ENCODE data around the gene ACACA.

The ACACA gene

DNA sequence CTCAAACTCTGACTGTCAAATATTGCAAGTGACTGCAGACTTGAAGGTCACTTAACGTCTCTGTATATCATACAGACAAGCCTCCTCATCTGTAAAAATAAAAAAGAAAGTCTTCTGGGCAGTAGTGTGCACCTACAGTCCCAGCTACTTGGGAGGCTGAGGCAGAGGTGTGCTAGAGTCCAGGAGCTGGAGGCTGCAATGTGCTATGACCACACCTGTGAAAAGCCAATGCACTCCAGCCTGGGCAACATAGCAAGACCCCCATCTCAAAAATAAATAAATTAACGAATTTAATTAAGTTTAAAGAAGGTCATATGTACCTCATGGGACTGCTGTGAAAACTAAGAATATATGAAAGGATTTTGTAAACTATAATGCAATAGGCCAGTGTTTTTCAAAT, 65.8 kb downstream of the ACACA start:
- TF ChIP-seq, protein P1, sequence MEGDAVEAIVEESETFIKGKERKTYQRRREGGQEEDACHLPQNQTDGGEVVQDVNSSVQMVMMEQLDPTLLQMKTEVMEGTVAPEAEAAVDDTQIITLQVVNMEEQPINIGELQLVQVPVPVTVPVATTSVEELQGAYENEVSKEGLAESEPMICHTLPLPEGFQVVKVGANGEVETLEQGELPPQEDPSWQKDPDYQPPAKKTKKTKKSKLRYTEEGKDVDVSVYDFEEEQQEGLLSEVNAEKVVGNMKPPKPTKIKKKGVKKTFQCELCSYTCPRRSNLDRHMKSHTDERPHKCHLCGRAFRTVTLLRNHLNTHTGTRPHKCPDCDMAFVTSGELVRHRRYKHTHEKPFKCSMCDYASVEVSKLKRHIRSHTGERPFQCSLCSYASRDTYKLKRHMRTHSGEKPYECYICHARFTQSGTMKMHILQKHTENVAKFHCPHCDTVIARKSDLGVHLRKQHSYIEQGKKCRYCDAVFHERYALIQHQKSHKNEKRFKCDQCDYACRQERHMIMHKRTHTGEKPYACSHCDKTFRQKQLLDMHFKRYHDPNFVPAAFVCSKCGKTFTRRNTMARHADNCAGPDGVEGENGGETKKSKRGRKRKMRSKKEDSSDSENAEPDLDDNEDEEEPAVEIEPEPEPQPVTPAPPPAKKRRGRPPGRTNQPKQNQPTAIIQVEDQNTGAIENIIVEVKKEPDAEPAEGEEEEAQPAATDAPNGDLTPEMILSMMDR (conservative IDR thresholded peaks at IDR 0.05), result no peak
- no peak for TF ChIP-seq ZFX (IDR thresholded peaks at IDR 0.05)
- H3K27ac ChIP-seq, result no peak overlapping the region

DNA sequence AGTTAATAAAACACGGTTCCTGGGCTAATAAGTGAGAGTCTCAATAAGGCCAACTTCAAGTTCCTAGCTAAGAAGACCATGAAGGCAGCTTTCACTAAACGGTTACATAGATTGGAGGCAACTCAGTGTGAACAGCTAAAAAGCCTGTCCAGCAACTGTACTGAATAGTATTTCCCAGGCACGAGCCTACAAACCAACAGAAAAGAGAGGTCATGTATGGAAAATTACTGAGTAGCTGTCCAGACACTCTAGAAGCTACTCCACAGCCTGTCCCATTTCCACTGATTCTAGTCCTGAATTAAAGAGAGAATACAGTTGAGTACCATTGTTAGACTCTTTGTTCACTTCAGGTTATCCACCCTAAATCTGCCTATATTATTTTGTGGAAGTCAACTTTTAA, 67.3 kb downstream of the ACACA start:
- no peak overlapping the region for H3K27ac ChIP-seq
- TF ChIP-seq, protein P1 (conservative IDR thresholded peaks at IDR 0.05), result no peak

DNA sequence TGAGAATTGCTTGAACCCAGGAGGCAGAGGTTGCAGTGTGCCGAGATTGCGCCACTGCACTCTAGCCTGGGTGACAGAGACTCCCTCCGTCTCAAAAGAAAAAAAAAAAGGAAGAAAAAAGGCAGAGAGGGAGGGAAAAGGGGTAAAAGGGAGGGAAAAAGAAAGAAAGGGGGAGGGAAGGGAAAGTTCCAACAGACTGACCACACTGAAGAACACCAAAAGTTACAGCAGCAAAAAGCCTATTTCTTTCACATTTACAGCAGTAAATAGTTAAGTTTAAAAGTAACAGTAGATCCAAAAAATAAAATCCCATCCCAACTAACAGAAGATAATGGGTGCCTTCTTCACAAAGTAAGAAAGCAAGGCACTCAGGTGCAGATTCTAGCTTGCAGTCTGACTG, 67.8 kb downstream of the ACACA start:
- TF ChIP-seq, protein P1 (conservative IDR thresholded peaks at IDR 0.05), result no peak
- TF ChIP-seq ZFX (IDR thresholded peaks at IDR 0.05), result no peak
- peak overlapping the region; percentile 5; the same call in 1 of the 2 replicates for H3K27ac ChIP-seq

DNA sequence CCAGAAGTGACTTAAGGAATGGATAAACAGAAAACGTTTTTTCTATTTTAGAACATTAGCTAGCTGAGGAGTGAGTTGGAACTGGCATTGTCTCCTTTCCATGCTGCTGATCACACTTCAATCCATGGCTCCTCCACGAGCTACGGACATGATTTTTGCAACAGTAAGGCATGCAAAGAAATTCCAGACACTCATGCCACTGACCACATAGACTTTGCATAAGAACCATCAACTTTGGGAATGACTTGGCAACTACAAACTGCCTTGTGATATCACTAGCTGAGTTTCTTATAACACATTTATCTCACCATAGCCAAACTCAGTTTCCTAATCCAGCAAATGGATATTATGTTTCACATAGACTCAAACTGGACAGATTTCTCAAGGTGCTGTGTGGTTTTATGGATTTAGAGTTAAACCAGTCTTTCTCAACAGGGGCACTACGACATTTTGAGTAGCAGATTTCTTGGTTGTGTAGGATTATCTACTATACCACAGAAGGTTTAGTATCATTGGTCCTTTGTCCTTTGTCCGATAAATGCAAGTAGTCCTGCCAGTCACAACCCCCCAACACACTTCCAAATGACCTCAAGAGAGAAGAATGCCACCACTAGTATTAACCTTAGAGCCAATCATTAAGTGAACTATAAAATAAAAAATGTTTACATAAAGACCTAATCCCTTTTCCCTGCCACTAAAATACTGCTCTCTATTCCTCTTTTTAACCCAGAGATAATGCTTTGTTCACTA, 79.1 kb downstream of the ACACA start:
- TF ChIP-seq ZFX (IDR thresholded peaks at IDR 0.05), result no peak
- TF ChIP-seq, protein P1 (conservative IDR thresholded peaks at IDR 0.05), result no peak
- H3K27ac ChIP-seq, result no peak overlapping the region

DNA sequence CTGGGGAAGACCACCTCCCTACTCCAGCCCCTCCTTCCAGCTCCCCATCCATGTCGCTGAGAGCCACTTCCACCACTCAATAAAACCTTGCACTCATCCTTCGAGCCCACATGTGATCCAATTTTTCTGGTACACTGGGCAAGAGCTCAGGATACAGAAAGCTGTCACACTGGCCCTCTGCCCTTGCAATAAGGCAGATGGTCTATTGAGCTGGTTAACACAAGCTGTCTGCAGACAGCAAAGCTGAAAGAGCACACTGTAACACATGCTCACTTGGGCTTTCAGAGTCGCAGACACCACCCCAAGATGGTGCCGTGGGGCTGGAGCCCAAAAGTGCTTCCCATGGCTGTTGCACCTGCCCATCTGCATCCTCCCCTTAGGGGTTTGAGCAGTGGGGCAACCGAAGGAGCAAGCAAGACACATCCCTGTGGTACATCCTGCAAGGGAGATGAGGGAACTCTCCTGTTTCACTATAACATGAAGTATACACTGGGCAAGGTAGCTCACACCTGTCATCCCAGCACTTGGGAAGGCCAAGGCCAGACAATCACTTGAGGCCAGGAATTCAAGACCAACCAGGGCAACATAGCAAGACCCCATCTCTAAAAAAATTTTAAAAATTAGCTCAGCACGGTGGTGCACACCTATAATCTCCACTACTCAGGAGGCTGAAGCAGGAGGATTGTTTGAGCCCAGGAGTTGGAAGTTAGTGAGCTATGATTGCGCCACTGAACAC, 83.6 kb downstream of the ACACA start:
- TF ChIP-seq ZFX (IDR thresholded peaks at IDR 0.05), result no peak
- TF ChIP-seq, protein P1 (conservative IDR thresholded peaks at IDR 0.05), result no peak
- H3K27ac ChIP-seq, result peak overlapping the region; percentile 97

DNA sequence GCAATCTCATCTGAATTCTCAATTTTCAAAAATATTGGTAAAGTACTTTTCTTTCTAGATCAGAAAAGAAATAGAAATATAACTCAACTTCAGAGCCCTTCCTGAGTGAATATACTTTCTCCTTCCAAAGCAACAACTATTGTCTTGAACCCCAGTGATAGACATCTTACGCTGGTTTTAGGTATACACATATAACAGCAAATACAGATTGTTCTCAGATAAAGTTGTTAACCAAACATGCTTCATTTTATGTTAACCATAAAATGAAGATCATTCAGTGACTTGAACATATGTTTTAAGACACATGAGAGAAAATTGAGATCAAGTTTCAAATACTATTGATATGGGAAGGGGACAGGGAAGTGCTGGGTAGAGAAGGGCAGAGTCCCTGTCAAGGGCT, 84.5 kb downstream of the ACACA start:
- peak overlapping the region; percentile 97 for H3K27ac ChIP-seq
- TF ChIP-seq, protein P1 (conservative IDR thresholded peaks at IDR 0.05), result no peak
- TF ChIP-seq ZFX (IDR thresholded peaks at IDR 0.05), result no peak

DNA sequence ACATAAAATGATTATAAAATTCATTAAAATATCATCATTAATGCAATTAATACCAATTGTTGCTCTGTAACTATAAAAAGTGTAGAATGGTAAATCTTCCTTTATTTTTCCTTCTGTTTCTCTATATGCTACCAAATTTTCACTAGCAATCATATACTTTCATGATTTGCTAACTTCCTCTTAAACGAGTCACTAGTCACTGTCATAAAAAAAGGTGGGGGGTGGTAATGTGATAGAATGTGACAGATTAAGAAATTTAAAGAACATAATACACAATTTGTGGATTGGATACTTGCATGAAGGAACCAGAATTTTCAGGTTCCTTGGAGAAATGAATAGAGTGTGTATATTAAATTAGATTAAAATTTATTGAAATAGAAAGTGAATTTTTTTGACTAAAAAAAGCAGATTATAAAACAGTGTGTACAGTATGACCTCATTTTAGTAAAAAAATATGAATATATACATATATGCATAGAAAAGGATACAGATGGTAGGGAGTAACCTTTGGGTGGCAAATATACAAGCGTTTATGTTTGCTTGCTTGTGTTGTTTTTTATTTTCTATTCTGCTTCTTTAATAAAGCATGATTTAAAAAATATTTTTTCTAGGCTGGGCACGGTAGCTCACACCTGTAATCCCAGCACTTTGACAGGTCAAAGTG, 87.6 kb downstream of the ACACA start:
- TF ChIP-seq, protein P1 (conservative IDR thresholded peaks at IDR 0.05), result no peak
- no peak for TF ChIP-seq ZFX (IDR thresholded peaks at IDR 0.05)
- peak overlapping the region; percentile 97 for H3K27ac ChIP-seq

All from C4-2B (cell line).